ENCODE results near the gene CFAP91.
"Not testable (repeated sequence)": the region's sequence is repeated elsewhere in the genome, so short reads cannot be mapped to it uniquely, and the experiment has no call there.

The CFAP91 gene

GRCh38 chr3:119678209-119678608, 24.6 kb upstream of the CFAP91 start:
- not testable (repeated sequence) for FAIRE-seq

- no peak for FAIRE-seq
These were observed 22.9 kb upstream of the CFAP91 start for GRCh38 chr3:119679874-119680273.

DNA sequence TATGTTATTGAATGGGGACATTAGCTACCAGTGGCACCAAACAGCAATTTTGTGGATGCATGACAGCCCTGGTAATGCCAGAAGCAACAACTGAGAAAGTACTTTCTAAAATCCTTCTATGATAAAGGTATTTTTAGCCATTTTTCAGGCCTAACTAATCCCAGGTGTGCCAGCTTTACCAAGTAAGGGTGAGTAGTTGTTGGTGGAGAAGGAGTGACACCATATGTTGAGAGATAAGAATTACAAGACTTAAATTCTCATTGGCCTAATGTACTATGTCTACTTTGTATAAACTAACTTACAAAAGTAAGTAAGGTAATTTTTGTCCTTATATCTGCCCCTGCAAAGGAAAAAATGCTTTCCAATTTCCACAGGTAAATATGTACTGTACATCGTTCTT, 21.5 kb upstream of the CFAP91 start:
- FAIRE-seq = no peak

GRCh38 chr3:119683421-119683820, 19.4 kb upstream of the CFAP91 start:
- no peak for FAIRE-seq

DNA sequence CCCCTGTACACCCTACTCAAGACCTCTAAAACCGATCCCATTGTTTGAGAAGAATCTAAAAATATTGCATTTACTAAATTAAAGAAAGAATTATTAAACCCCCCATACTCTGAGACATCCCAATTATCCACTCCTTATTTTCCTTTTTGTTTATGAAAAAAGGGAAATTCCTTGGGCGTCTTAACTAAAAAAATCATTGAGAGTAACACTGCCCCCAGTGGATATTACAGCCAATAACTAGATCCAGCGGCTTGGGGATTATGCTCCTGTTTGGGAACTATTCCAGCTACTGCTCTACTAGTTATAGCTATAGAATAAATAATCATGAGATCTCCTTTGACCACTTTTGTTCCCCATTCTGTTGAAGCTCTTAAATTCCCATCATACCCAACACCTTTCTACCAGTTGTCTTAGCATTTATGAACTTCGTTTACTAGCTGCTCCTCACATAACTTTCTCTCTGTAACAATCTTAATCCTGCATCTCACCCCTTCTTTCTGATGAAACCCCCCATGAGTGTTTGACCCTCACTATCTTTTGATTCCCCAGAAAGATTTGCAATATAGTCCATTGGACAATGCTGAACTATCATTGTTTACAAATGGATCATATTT, 12.7 kb upstream of the CFAP91 start:
- FAIRE-seq = no peak

GRCh38 chr3:119695480-119695879, 7.3 kb upstream of the CFAP91 start:
- no peak for FAIRE-seq

GRCh38 chr3:119697394-119697793, 5.4 kb upstream of the CFAP91 start:
- no peak for FAIRE-seq

- FAIRE-seq = no peak
These were observed 2.4 kb upstream of the CFAP91 start for GRCh38 chr3:119700269-119700919.

DNA sequence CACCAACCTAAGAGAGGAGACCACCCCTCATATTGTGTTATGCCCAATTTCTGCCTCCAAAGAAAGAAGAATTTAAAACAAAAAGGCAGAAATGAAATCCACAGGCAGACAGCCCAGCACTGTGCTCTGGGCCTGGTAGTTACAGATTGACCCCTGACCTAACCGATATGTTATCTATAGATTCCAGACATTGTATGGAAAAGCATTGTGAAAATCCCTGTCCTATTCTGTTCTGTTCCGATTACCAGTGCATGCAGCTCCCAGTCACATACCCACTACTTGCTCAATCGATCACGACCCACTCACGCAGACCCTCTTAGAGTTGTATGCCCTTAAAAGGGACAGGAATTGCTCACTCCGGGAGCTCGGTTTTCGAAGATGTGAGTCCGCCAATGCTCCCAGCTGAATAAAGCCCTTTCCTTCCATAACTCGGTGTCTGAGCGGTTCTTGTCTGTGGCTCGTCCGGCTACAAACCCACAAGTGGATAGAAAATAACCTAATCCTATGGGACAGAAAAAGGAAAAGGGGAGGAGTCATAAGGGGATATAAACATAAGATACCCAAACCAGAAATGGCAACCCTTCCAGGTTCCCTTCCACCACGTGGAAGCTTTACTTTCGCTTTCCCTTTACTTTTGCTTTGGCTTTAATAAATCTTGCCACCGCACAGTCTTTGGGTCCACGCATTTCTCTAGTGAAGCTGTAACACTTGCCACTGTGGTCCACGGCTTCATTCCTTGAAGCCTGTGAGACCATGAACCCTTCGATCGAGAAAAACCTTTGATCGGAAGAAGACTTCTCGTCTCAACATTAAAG, 1.7 kb upstream of the CFAP91 start:
- no peak for FAIRE-seq

DNA sequence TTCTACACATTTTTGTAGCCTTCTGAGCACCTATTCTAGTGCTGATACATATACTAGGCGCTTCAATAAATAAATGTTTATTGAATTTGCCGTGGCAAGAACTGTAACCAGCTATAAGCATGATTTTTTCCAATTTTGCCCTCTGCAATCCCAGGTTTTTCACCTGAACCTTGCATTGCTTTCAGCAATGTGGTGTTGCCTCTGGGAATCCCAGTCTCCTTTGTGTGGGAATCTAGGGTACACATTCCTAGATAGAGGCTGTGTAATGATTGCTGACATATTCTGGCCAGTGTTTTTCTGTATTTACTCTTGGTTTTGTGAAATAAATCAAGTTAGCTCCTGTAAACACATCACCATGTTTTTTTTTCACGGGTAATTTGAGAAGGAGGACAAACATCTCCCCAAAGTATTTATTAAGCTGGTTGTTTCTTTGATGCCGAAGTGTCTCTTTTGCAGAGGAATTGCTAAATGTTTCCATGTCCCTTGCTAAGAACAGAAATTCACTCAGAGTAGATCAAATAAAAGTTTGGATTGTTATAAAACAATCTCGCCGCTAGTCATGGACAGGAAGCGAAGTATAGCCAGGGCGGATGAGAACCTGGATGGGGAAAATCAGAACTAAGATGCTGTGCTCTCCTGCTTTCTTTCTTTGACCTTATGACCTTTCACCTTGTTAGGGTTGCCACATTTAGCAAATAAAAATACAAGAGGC, 1.2 kb downstream of the CFAP91 start:
- no peak for FAIRE-seq

DNA sequence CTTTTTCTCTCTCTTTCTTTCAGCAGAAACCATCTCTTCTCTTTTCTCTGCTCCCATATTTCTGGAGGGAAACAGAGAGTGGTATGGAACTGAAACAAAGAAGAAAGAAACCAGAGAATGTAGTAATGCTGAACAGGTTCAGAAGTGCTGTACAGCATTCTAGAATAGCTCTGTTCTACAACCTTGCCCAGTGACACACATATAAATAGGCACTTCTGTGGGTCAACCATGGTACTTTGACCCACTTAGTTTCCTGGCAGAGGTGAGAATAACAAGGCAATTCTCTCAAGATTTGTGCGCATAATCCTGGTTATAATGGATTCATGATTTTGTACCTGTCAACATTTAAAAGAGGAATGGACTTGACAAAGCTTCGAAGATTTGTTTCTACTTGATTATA, 12.3 kb downstream of the CFAP91 start:
- no peak for FAIRE-seq

DNA sequence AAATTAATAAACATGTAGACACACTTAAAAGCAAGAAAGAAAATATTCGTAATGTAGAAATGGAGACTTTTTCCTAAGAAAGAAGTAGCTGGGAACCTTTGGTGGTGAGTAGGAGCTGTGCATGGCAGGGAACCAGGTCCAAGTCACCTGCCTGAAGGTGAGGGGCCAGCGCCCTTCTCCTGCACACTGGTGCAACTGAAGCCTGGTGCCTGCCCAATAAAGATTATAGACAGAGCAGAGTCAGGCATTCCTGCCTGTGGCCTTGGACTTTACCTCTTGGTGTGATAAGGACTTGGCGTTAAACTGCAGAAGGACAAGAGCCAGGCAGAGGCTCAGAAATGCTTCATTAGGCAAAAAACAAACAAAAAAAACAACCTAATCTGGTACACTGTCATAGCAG, 14.2 kb downstream of the CFAP91 start:
- no peak for FAIRE-seq

- no peak for FAIRE-seq
These were observed 14.7 kb downstream of the CFAP91 start for GRCh38 chr3:119717520-119717919.

- FAIRE-seq = no peak
These were observed 20.2 kb downstream of the CFAP91 start for GRCh38 chr3:119723022-119723421.

DNA sequence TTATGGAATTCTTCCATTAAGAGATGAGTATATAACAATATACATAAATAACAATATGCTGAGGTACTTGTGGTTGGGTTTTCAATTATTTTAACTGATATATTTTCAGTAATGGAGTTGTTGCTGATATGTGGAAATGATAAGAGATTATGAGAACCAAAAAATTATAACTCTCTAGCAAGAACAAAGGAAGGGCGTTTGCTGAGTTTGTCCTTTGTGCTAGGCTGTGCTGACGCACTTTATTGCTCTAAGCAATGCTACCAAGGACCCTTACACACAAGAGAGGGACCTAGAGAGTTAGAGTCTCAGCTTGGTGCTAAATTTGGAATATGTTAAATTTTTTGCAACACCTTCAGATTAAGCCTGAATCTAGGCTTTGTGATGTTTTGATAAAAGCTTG, 24.1 kb downstream of the CFAP91 start:
- FAIRE-seq = no peak

GRCh38 chr3:119729996-119730395, 27.2 kb downstream of the CFAP91 start:
- FAIRE-seq = no peak

- no peak for FAIRE-seq
These were observed 28.9 kb downstream of the CFAP91 start for GRCh38 chr3:119731560-119732343.

GRCh38 chr3:119733812-119734211, 31.0 kb downstream of the CFAP91 start:
- FAIRE-seq = no peak

DNA sequence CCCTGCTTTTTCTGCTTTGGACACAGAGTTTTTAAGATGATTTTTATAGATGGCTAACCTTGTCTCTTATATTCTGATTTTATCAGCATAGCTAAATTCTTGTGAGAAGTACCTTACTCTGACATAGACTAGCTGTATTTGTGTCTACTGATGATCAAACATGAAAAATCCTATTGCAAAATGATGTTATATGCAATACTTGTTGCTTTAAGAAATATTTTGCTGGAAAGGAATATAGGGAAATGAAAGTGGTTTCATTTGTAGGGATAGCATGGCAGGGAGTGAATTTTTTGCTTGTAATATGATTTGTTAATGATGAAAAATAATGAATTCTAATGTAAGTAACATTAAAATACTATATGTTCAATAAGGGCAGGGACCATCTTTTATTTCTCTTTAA, 35.9 kb downstream of the CFAP91 start:
- no peak for FAIRE-seq

DNA sequence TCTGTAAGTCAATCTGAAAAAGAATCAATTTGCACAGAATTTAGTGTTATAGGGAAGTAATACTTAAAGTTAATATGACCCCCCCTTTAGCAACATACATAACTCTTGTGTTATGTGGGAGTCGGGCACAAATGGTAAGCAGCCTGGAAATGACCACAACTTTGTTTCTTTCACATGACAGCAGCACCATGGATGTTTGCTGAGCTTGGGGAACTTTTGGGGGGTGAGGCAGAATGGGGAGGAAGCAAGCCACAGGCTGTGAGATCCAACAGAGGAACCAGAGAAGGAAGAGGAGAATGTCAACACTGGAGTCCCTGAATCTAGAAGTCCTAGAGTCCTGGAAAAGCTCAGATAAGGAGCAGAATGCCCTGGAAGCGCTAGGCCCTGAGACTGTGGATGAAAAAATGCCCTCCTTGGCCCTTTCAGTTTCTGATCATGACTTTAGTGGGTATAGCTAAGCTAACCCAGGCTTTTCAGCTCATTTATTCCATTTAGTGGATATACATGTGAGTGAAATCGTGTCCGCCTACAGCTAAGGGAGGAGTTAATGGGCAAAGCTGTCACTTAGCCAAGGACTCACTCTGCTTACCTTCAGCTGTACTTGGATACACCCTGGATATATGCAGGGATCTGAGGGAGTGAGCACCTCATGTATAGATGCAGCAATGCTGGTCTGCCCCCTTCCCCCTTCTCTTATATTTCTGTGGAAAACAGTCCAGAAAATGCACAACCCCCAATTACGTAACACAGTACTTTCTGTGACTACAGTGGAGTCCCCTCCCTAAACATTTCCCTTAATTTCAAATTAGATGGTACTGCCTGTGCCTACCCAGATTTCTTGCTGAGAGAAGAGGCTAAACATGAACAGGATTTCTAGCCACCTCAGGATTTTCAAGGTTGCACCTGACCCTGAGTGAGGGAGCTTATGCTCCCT, 39.1 kb downstream of the CFAP91 start:
- FAIRE-seq = no peak

DNA sequence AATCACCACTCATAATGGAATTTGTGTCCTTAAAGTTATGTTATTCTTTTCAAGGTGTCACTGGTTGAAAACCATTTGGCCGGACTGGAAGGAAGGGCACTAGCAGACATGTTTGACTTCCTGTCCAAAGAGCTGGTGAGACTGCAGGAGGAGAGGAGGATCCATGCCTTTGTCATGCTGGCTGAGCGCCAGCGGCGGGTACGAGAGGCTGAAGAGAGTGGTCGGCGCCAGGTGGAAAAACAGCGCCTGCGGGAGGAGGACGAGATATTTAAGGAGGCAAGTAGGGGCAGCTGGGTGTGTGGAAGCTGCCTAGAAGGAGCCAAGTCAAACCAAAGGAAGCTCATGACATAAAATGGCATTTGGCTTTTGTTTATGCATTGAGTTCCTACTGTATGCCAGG, 41.1 kb downstream of the CFAP91 start:
- no peak for FAIRE-seq

DNA sequence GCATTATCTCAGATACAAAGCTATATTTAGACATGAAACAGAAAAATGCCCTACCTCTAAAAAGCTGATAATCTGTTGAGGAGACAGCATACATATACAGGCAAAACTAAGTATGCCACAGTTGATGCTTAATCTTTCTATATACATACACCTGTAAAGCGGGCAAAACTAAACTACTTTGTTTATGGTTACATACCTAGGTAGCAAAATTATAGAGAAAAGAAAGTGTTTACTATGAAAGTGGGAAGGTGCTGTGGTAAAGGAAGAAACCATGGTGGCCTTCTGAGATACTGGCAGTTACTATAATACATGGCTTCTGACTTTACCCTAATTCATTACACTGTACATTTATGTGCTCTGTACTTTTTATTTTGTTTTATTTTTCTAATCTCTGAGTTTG, 43.1 kb downstream of the CFAP91 start:
- FAIRE-seq = no peak
